Chondrocyte (in vitro differentiated cells): Measurements from ENCODE around the gene KCNH2. TPM values are rescaled to one million over a fixed set of nuclear protein-coding genes. Genes with fewer than 3 reads are reported as not detected.

Experiments
- DNase-seq: peaks from one replicate; pipeline ENCODE4 v3.0.0; 2021; ENCODE audit warnings: mixed read lengths, low spot score
- H3K27ac Mint-ChIP-seq: one replicate; pipeline ENCODE4 v1.8.0; 2021; ENCODE audit warnings: mild to moderate bottlenecking, moderate library complexity, mixed read lengths; ENCODE audit not compliant: unreplicated experiment
- H3K27me3 Mint-ChIP-seq: 2 replicates; pipeline ENCODE4 v1.8.0; 2021; ENCODE audit warnings: low read depth, mixed read lengths
- H3K36me3 Mint-ChIP-seq: 2 replicates; pipeline ENCODE4 v1.8.0; 2021; ENCODE audit warnings: low read depth, mixed read lengths
- H3K4me1 Mint-ChIP-seq: 2 replicates; pipeline ENCODE4 v1.8.0; 2021; ENCODE audit warnings: low read depth, mild to moderate bottlenecking, mixed read lengths
- H3K4me3 Mint-ChIP-seq: one replicate; pipeline ENCODE4 v1.8.0; 2021; ENCODE audit warnings: mild to moderate bottlenecking, moderate library complexity, mixed read lengths; ENCODE audit not compliant: unreplicated experiment
- H3K9me3 Mint-ChIP-seq: 2 replicates; pipeline ENCODE4 v1.8.0; 2021; ENCODE audit warnings: low read depth, mixed read lengths
- CTCF ChIP-seq: fragments of 200-600 bp; sonication (generic); IDR thresholded peaks from 2 replicates; pipeline ENCODE4 v1.5.0; 2021; ENCODE audit warnings: antibody characterized with exemption, mild to moderate bottlenecking, moderate library complexity
- total RNA-seq: library from RNA; stranded (reverse); gene quantifications from 3 replicates; pipeline ENCODE4 v1.2.1, GENCODE V29; 2021

The KCNH2 gene
- total RNA-seq, 1 donor from 2014 or later = 0.30 TPM

- peaks cover 10% of the 10 kb centered on the region for H3K4me1 Mint-ChIP-seq
- peak; percentile 79 for DNase-seq
- no peak for TF ChIP-seq CTCF
- no peaks in the 10 kb centered on the region for H3K36me3 Mint-ChIP-seq
- no peak overlapping the region for H3K4me3 Mint-ChIP-seq
- no peak overlapping the region for H3K27ac Mint-ChIP-seq
- no peaks in the 10 kb centered on the region for H3K9me3 Mint-ChIP-seq
- H3K27me3 Mint-ChIP-seq = no peaks in the 10 kb centered on the region
These were observed 28.1 kb downstream of the KCNH2 start for GRCh38 chr7:150949971-150950491.

- Mint-ChIP-seq H3K27me3 (no peaks in the 10 kb centered on the region), H3K36me3 (no peaks in the 10 kb centered on the region), H3K27ac (no peak overlapping the region), H3K4me1 (peaks cover 10% of the 10 kb centered on the region), H3K4me3 (no peak overlapping the region), H3K9me3 (no peaks in the 10 kb centered on the region)
- peak; percentile 47 for DNase-seq
- TF ChIP-seq CTCF = no peak
These were observed 28.6 kb downstream of the KCNH2 start for GRCh38 chr7:150949564-150949963.

- Mint-ChIP-seq H3K4me1 (peaks cover 10% of the 10 kb centered on the region), H3K9me3 (no peaks in the 10 kb centered on the region), H3K4me3 (no peak overlapping the region), H3K27me3 (no peaks in the 10 kb centered on the region), H3K27ac (no peak overlapping the region), H3K36me3 (no peaks in the 10 kb centered on the region)
- DNase-seq = peak; percentile 83
- no peak for TF ChIP-seq CTCF
These were observed 29.3 kb downstream of the KCNH2 start for GRCh38 chr7:150948791-150949251.

- Mint-ChIP-seq H3K27ac (no peak overlapping the region), H3K36me3 (no peaks in the 10 kb centered on the region), H3K4me3 (no peak overlapping the region), H3K27me3 (no peaks in the 10 kb centered on the region), H3K4me1 (peaks cover 10% of the 10 kb centered on the region), H3K9me3 (no peaks in the 10 kb centered on the region)
- DNase-seq = peak; percentile 79
- no peak for TF ChIP-seq CTCF
These were observed 30.1 kb downstream of the KCNH2 start for GRCh38 chr7:150947761-150948651.

DNA sequence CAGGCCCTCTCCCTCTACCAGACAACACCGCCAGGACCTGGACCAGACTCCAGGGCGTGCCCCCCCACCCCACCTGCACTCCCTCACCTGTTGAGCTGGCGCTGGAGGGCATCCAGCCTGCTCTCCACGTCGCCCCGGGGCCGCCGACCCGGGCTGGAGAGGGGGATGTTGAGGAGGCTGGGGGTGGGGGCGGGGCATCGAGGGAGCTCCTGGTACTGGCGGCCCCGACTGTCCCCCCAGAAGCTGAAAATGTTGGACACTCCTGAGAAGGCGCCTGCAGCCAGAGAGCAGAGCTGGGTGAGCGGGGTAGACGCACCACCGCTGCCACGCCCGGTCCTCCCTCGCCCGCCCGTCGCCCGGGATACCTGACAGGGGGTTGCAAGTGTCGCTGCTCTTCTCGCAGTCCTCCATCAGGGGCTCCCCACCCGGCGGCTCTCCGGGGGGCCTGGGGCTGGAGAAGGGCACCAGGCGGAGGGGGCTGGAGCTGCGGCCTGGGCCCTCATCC, 30.8 kb downstream of the KCNH2 start:
- H3K27ac Mint-ChIP-seq = no peak overlapping the region
- DNase-seq = peak; percentile 68
- no peak for TF ChIP-seq CTCF
- peaks cover 10% of the 10 kb centered on the region for H3K4me1 Mint-ChIP-seq
- no peak overlapping the region for H3K4me3 Mint-ChIP-seq
- H3K27me3 Mint-ChIP-seq = no peaks in the 10 kb centered on the region
- no peaks in the 10 kb centered on the region for H3K9me3 Mint-ChIP-seq
- H3K36me3 Mint-ChIP-seq = no peaks in the 10 kb centered on the region
